Osteocyte (in vitro differentiated cells): ENCODE measurements around the gene TNK1. TPM values are rescaled to one million over a fixed set of nuclear protein-coding genes. Genes with fewer than 3 reads are reported as not detected.

Experiments
- DNase-seq: peaks from one replicate; pipeline ENCODE4 v3.0.0; 2021; ENCODE audit warnings: mixed read lengths; ENCODE audit not compliant: unreplicated experiment; ENCODE audit errors: extremely low spot score
- H3K27ac Mint-ChIP-seq: one replicate; pipeline ENCODE4 v1.8.0; 2021; ENCODE audit warnings: mild to moderate bottlenecking, mixed read lengths; ENCODE audit not compliant: unreplicated experiment
- H3K27me3 Mint-ChIP-seq: one replicate; pipeline ENCODE4 v1.8.0; 2021; ENCODE audit warnings: mixed read lengths; ENCODE audit not compliant: unreplicated experiment
- H3K36me3 Mint-ChIP-seq: one replicate; pipeline ENCODE4 v1.8.0; 2021; ENCODE audit warnings: mixed read lengths; ENCODE audit not compliant: unreplicated experiment
- H3K4me1 Mint-ChIP-seq: one replicate; pipeline ENCODE4 v1.8.0; 2021; ENCODE audit warnings: mixed read lengths; ENCODE audit not compliant: unreplicated experiment
- H3K4me3 Mint-ChIP-seq: one replicate; pipeline ENCODE4 v1.8.0; 2021; ENCODE audit warnings: mild to moderate bottlenecking, moderate library complexity, mixed read lengths; ENCODE audit not compliant: unreplicated experiment
- H3K9me3 Mint-ChIP-seq: one replicate; pipeline ENCODE4 v1.8.0; 2021; ENCODE audit warnings: mixed read lengths; ENCODE audit not compliant: unreplicated experiment
- CTCF ChIP-seq: fragments of 200-600 bp; sonication (generic); IDR thresholded peaks from 2 replicates; pipeline ENCODE4 v1.5.0; 2021; ENCODE audit warnings: antibody characterized with exemption, mild to moderate bottlenecking, moderate library complexity
- total RNA-seq: library from RNA; stranded (reverse); gene quantifications from 2 replicates; pipeline ENCODE4 v1.2.1, GENCODE V29; 2021

The TNK1 gene
- total RNA-seq, 1 donor from 2014 or later: not detected

- Mint-ChIP-seq H3K4me1 (peaks cover 15% of the 10 kb centered on the region), H3K27ac (no peak overlapping the region)
Measured at GRCh38 chr17:7346761-7347614, 33.9 kb upstream of the TNK1 start.

GRCh38 chr17:7347630-7348477 lies 33.0 kb upstream of the TNK1 start:
- no peak overlapping the region for H3K27ac Mint-ChIP-seq
- no peaks in the 10 kb centered on the region for H3K36me3 Mint-ChIP-seq
- no peak for DNase-seq
- H3K4me1 Mint-ChIP-seq: peaks cover 22% of the 10 kb centered on the region
- TF ChIP-seq CTCF: no peak
- no peak overlapping the region for H3K4me3 Mint-ChIP-seq
- H3K27me3 Mint-ChIP-seq: peaks cover 6% of the 10 kb centered on the region
- H3K9me3 Mint-ChIP-seq: no peaks in the 10 kb centered on the region

More at GRCh38 chr17:7346761-7347614, 33.9 kb upstream of the TNK1 start:
- TF ChIP-seq CTCF: no peak
- Mint-ChIP-seq H3K4me3 (no peak overlapping the region), H3K36me3 (no peaks in the 10 kb centered on the region), H3K27me3 (peaks cover 6% of the 10 kb centered on the region), H3K9me3 (no peaks in the 10 kb centered on the region)
- no peak for DNase-seq

- H3K4me3 Mint-ChIP-seq: peak overlapping the region; percentile 35
- no peaks in the 10 kb centered on the region for H3K36me3 Mint-ChIP-seq
- DNase-seq: no peak
- H3K27me3 Mint-ChIP-seq: peaks cover 4% of the 10 kb centered on the region
- no peak overlapping the region for H3K27ac Mint-ChIP-seq
- H3K9me3 Mint-ChIP-seq: no peaks in the 10 kb centered on the region
- H3K4me1 Mint-ChIP-seq: peaks cover 27% of the 10 kb centered on the region
- no peak for TF ChIP-seq CTCF
Measured at GRCh38 chr17:7348478-7349242, 32.2 kb upstream of the TNK1 start.

GRCh38 chr17:7351665-7352502 lies 29.0 kb upstream of the TNK1 start, which contains the start of gene KCTD11:
TSS of gene KCTD11 (plus strand) at chr17:7352162.
- peak within 1 kb of the TSS; percentile 92 for H3K4me3 Mint-ChIP-seq
- TF ChIP-seq CTCF: peak; percentile 67
- H3K36me3 Mint-ChIP-seq: no peaks in the 10 kb centered on the region
- peak; percentile 95 for DNase-seq
- no peaks in the 10 kb centered on the region for H3K27me3 Mint-ChIP-seq
- peaks cover 51% of the 10 kb centered on the region for H3K4me1 Mint-ChIP-seq
- H3K27ac Mint-ChIP-seq: peak within 1 kb of the TSS; percentile 96
- H3K9me3 Mint-ChIP-seq: no peaks in the 10 kb centered on the region
